Heart right ventricle (tissue), 16 donors: Measurements from ENCODE around the gene RSAD1. TPM values are rescaled to one million over a fixed set of nuclear protein-coding genes. Genes with fewer than 3 reads are reported as not detected.

Experiments used
- ATAC-seq, 8 donors: fragments of 200-7000 bp; cut with Tn5 transposase; one replicate each; pipeline ENCODE4 v1.9.1; 2020; ENCODE audit warnings: mild to moderate bottlenecking in 8 of 8, moderate library complexity in 8 of 8, moderate number of reproducible peaks in 1 of 8
- DNase-seq, 2 donors: peaks; one replicate each; pipeline ENCODE4 v3.0.0-alpha.2; 2020
- H3K27ac ChIP-seq, 10 donors: fragments of 200-600 bp; sonication (generic) in 2 of 10; one replicate each; pipeline versions ENCODE4 v1.5.0 to v1.8.0; 2020 to 2022; ENCODE audit warnings: mild to moderate bottlenecking in 3 of 10
- H3K27me3 ChIP-seq, 7 donors: fragments of 200-600 bp; one replicate each; pipeline ENCODE4 v1.8.0; 2021 to 2022; ENCODE audit warnings: mild to moderate bottlenecking in 2 of 7
- H3K36me3 ChIP-seq, 9 donors: fragments of 200-600 bp; sonication (generic) in 1 of 9; one replicate each; pipeline versions ENCODE4 v1.5.0 to v1.8.0; 2020 to 2022; ENCODE audit warnings: mild to moderate bottlenecking in 2 of 9
- H3K4me1 ChIP-seq, 9 donors: fragments of 200-600 bp; sonication (generic) in 1 of 9; one replicate each; pipeline versions ENCODE4 v1.5.0 to v1.8.0; 2020 to 2022; ENCODE audit warnings: mild to moderate bottlenecking in 4 of 9
- H3K4me3 ChIP-seq, 10 donors: fragments of 200-600 bp; sonication (generic) in 2 of 10; one replicate each; pipeline versions ENCODE4 v1.5.0 to v1.8.0; 2020 to 2022; ENCODE audit warnings: mild to moderate bottlenecking in 7 of 10, moderate library complexity in 2 of 10
- H3K9me3 ChIP-seq, 11 donors: fragments of 200-600 bp in 10 of 11; sonication (generic) in 2 of 11; one replicate each; pipeline versions ENCODE4 v1.5.0 to v1.8.0; 2013 to 2022; ENCODE audit warnings: mild to moderate bottlenecking in 2 of 11, control low read depth in 1 of 11, moderate library complexity in 1 of 11
- CTCF ChIP-seq, 9 donors: fragments of 200-600 bp; sonication (generic) in 2 of 9; IDR thresholded peaks; one replicate each; pipeline versions ENCODE4 v1.5.0 to v1.8.0; 2021 to 2022; ENCODE audit warnings: antibody characterized with exemption in 9 of 9, mild to moderate bottlenecking in 5 of 9, moderate library complexity in 1 of 9
- WGBS, 2 donors: extraction: QIAGEN DNeasy Blood & Tissue Kit; methylation state at CpG; one replicate each; pipeline ENCODE4 v1.1.7; 2013; ENCODE audit warnings: inconsistent platforms in 1 of 2; 5-methylcytosine and 5-hydroxymethylcytosine counted together
- intact Hi-C, 10 donors: fragments of 100-400 bp; cut with DNase I; formaldehyde crosslinking; loops; one replicate each; pipeline versions ENCODE4 v1.11.1 to v1.14.2; 2022
- polyA plus RNA-seq, 2 donors: library from polyadenylated mRNA; stranded (reverse); fragments of 200-250 nt; gene quantifications; one replicate each; pipeline ENCODE4 v1.2.3, GENCODE V29; 2013
- total RNA-seq, 10 donors: library from RNA; stranded (reverse); fragmentation: NEBNext Ultra II Directional in 3 of 10; extraction: Animal tissue kit (Norgen Biotek cat#: 25700) in 3 of 10; gene quantifications; one replicate each; pipeline versions ENCODE4 v1.2.1 to v1.2.4, GENCODE V29; 2021 to 2023
- donor health status: Arrhythmogenic right ventricular cardiomyopathy.
- donor health status: ischemic (EF 13 %, LVEDD 7.1; RV severe dilation, severe dysfunction).
- donor health status: healthy with polysubstance abuse.
- donor health status: DM: no; HTN: yes; CAD: no.
- donor health status: DM: no; HTN: no; CAD: no.
- donor health status: ischemic (EF 25% LVEDD 6.9; RV normal size, moderate dysfunction).
- donor health status: ischemic (EF 25% LVEDD 5.7; RV mildly dilated, moderate dysfunction).
- donor health status: healthy.
- donor health status: DM: yes; HTN: yes; CAD: no.
- donor health status: Ischemic cardiomyopathy.
- donor health status: ischemic (EF 35%, LVEDD 5.7; RV mildly dilated, moderate dysfunction).
- donor health status: nonischemic (EF 11% LVEDD 7.7; RV severe dilation, severe dysfunction).
- donor health status: DM: yes; HTN: yes; CAD: no.
- donor health status: PGD.
- donor health status: ischemic (EF 29% LVEDD 5.4; RV normal size, mild dysfunction).
- donor health status: nonischemic (EF 23%, LVEDD 6.1; RV moderate dilation, normal function).

RSAD1 gene
- total and polyA plus RNA-seq, 12 donors: 31.8 to 52.3 (median 45.5) TPM

- no peak for ATAC-seq
- H3K27ac ChIP-seq: no peak overlapping the region
- H3K36me3 ChIP-seq: no peaks in the 10 kb centered on the region
- WGBS, 2 donors: 90 to 91% methylated on average over 7 of the region's 7 CpGs
- H3K4me3 ChIP-seq: no peak overlapping the region
- peaks cover 3 to 30% (median 19%) of the 10 kb centered on the region in 9 donors for H3K4me1 ChIP-seq
- DNase-seq: no peak
- intact Hi-C loops: loop anchor here in 2 of 10 donors (5.0 to 10.0 kb wide), 2 partner anchors 45 to 508 kb away; no protein-coding TSS in a partner anchor
- H3K9me3 ChIP-seq: no peaks in the 10 kb centered on the region
- TF ChIP-seq CTCF (IDR thresholded peaks at IDR 0.05): no peak
- peaks cover 0 to 43% (median 25%) of the 10 kb centered on the region in 7 donors for H3K27me3 ChIP-seq
These were observed 51.2 kb downstream of the RSAD1 start for GRCh38 chr17:50529849-50530248.

- no peak for TF ChIP-seq CTCF (IDR thresholded peaks at IDR 0.05)
- WGBS, 2 donors: 58 to 62% methylated on average over 6 of the region's 6 CpGs
These were observed 52.9 kb downstream of the RSAD1 start for GRCh38 chr17:50531428-50532025.

GRCh38 chr17:50532452-50533024 lies 53.9 kb downstream of the RSAD1 start, which contains the start of gene EPN3:
TSS of gene EPN3 (plus strand) at chr17:50532735. CDS start at chr17:50536557, 3,822 bp downstream.
- peak in 6 of 8 donors; percentile 28 to 53 (median 34) for ATAC-seq
- no peaks in the 10 kb centered on the region for H3K9me3 ChIP-seq
- TF ChIP-seq CTCF (IDR thresholded peaks at IDR 0.05): no peak
- peaks cover 0 to 6% (median 0%) of the 10 kb centered on the region in 9 donors for H3K36me3 ChIP-seq
- peaks cover 3 to 33% (median 19%) of the 10 kb centered on the region in 9 donors for H3K4me1 ChIP-seq
- intact Hi-C loops: loop anchor here in 2 of 10 donors (5.0 to 10.0 kb wide), 2 partner anchors 48 to 510 kb away; no protein-coding TSS in a partner anchor
- H3K27ac ChIP-seq: peak within 1 kb of the TSS in 9 of 10 donors; percentile 65 to 89 (median 80)
- peak within 1 kb of the TSS; percentile 2 to 54 (median 48) for H3K4me3 ChIP-seq
- peaks cover 0 to 45% (median 25%) of the 10 kb centered on the region in 7 donors for H3K27me3 ChIP-seq
- no peak for DNase-seq
- 1 to 3% methylated on average over 21 of the region's 21 CpGs for WGBS, 2 donors

More at GRCh38 chr17:50531428-50532025, 52.9 kb downstream of the RSAD1 start:
- Histone ChIP-seq H3K4me3 (no peak overlapping the region), H3K4me1 (peaks cover 3 to 33% (median 19%) of the 10 kb centered on the region in 9 donors), H3K27ac (no peak overlapping the region), H3K36me3 (peaks cover 0 to under 1% (median 0%) of the 10 kb centered on the region in 9 donors), H3K27me3 (peaks cover 0 to 45% (median 25%) of the 10 kb centered on the region in 7 donors), H3K9me3 (no peaks in the 10 kb centered on the region)
- DNase-seq (no peak), ATAC-seq (no peak)
- intact Hi-C loops: loop anchor here in 2 of 10 donors (5.0 to 10.0 kb wide), 2 partner anchors 47 to 509 kb away; no protein-coding TSS in a partner anchor

GRCh38 chr17:50533185-50533584 lies 54.5 kb downstream of the RSAD1 start:
- peak overlapping the region in 9 of 10 donors; percentile 65 to 89 (median 80) for H3K27ac ChIP-seq
- peak overlapping the region; percentile 2 to 54 (median 48) for H3K4me3 ChIP-seq
- H3K9me3 ChIP-seq: no peaks in the 10 kb centered on the region
- no peak for TF ChIP-seq CTCF (IDR thresholded peaks at IDR 0.05)
- H3K36me3 ChIP-seq: peaks cover 0 to 6% (median 0%) of the 10 kb centered on the region in 9 donors
- intact Hi-C loops: loop anchor here in 2 of 10 donors (5.0 to 10.0 kb wide), 2 partner anchors 48 to 511 kb away; no protein-coding TSS in a partner anchor
- DNase-seq (no peak), ATAC-seq (peak in 5 of 8 donors; percentile 12 to 46 (median 21))
- peaks cover 0 to 45% (median 25%) of the 10 kb centered on the region in 7 donors for H3K27me3 ChIP-seq
- 20 to 21% methylated on average over 5 of the region's 5 CpGs for WGBS, 2 donors
- peaks cover 3 to 33% (median 19%) of the 10 kb centered on the region in 9 donors for H3K4me1 ChIP-seq
